ENCODE data around the gene NBPF1.
"Not testable (repeated sequence)": the region's sequence is repeated elsewhere in the genome, so short reads cannot be mapped to it uniquely, and the experiment has no call there.

NBPF1 gene

GRCh38 chr1:16535898-16536297 lies 77.5 kb downstream of the NBPF1 start:
- not testable (repeated sequence) for H3K27me3 ChIP-seq (ENCODE audit: control insufficient read depth, insufficient read depth, low read length); H3K4me3 ChIP-seq (ENCODE audit: low read length); H3K9me3 ChIP-seq (ENCODE audit: control insufficient read depth, low read length); H3K9ac ChIP-seq (ENCODE audit: low read length); H3K36me3 ChIP-seq (ENCODE audit: control insufficient read depth, insufficient read depth, low read length); H3K4me1 ChIP-seq (ENCODE audit: control insufficient read depth, insufficient read depth, low read length)

- H3K27me3 ChIP-seq (ENCODE audit: control insufficient read depth, insufficient read depth, low read length); H3K9ac ChIP-seq (ENCODE audit: low read length); H3K4me3 ChIP-seq (ENCODE audit: low read length); H3K36me3 ChIP-seq (ENCODE audit: control insufficient read depth, insufficient read depth, low read length); H3K4me1 ChIP-seq (ENCODE audit: control insufficient read depth, insufficient read depth, low read length); H3K9me3 ChIP-seq (ENCODE audit: control insufficient read depth, low read length): not testable (repeated sequence)
Measured at GRCh38 chr1:16535487-16535886, 77.9 kb downstream of the NBPF1 start.

GRCh38 chr1:16534829-16535456 lies 78.4 kb downstream of the NBPF1 start:
- H3K4me1 ChIP-seq (ENCODE audit: control insufficient read depth, insufficient read depth, low read length); H3K27me3 ChIP-seq (ENCODE audit: control insufficient read depth, insufficient read depth, low read length); H3K9ac ChIP-seq (ENCODE audit: low read length); H3K36me3 ChIP-seq (ENCODE audit: control insufficient read depth, insufficient read depth, low read length); H3K4me3 ChIP-seq (ENCODE audit: low read length); H3K9me3 ChIP-seq (ENCODE audit: control insufficient read depth, low read length): not testable (repeated sequence)

- H3K4me1 ChIP-seq (ENCODE audit: control insufficient read depth, insufficient read depth, low read length); H3K36me3 ChIP-seq (ENCODE audit: control insufficient read depth, insufficient read depth, low read length); H3K4me3 ChIP-seq (ENCODE audit: low read length); H3K9ac ChIP-seq (ENCODE audit: low read length); H3K9me3 ChIP-seq (ENCODE audit: control insufficient read depth, low read length); H3K27me3 ChIP-seq (ENCODE audit: control insufficient read depth, insufficient read depth, low read length): not testable (repeated sequence)
Measured at GRCh38 chr1:16534239-16534828, 79.0 kb downstream of the NBPF1 start.

DNA sequence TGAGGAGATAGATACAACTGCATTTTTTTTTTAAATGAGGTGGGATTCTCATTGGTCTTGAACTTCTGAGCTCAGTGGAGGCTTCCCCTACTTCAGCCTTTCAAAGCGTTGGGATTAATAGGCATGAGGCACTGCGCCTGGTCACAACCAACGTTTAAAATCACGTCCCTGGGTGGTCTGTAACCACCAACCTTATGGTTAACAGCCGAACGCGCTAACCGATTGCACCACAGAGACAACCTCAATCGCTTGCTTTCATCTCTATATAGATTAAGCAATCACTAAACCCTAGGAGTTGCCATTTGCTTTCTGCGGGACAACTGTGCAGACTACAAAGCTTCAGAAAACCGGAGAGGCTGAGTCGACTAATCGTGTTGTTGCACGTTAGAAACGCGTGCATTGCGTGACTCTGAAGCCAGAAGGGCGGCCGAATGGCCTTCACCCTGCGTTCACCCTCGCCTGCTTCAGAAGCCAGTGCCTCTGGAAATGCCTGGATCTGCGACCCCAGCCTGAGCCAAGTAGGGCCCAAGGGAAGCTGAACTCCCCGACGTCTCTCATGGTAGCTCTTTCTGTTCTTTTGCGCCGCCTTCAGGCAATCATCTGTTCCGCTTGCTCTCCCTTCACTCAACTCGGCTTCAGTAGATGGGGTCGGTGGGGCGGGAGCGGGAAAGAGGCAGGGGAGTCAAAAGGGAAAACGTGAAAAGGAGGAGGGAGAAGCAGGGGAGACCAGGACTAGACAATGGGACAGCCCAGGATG lies 81.0 kb downstream of the NBPF1 start:
- not testable (repeated sequence) for H3K4me3 ChIP-seq (ENCODE audit: low read length); H3K27me3 ChIP-seq (ENCODE audit: control insufficient read depth, insufficient read depth, low read length); H3K36me3 ChIP-seq (ENCODE audit: control insufficient read depth, insufficient read depth, low read length); H3K9ac ChIP-seq (ENCODE audit: low read length); H3K4me1 ChIP-seq (ENCODE audit: control insufficient read depth, insufficient read depth, low read length); H3K9me3 ChIP-seq (ENCODE audit: control insufficient read depth, low read length)

- not testable (repeated sequence) for H3K4me1 ChIP-seq (ENCODE audit: control insufficient read depth, insufficient read depth, low read length); H3K4me3 ChIP-seq (ENCODE audit: low read length); H3K36me3 ChIP-seq (ENCODE audit: control insufficient read depth, insufficient read depth, low read length); H3K9me3 ChIP-seq (ENCODE audit: control insufficient read depth, low read length); H3K9ac ChIP-seq (ENCODE audit: low read length)
- H3K27me3 ChIP-seq (ENCODE audit: control insufficient read depth, insufficient read depth, low read length) = peaks cover 12% of the 10 kb centered on the region
Measured at GRCh38 chr1:16528338-16528737, 85.0 kb downstream of the NBPF1 start.

- H3K27me3 ChIP-seq (ENCODE audit: control insufficient read depth, insufficient read depth, low read length) = peaks cover 20% of the 10 kb centered on the region
- H3K4me1 ChIP-seq (ENCODE audit: control insufficient read depth, insufficient read depth, low read length); H3K4me3 ChIP-seq (ENCODE audit: low read length); H3K9me3 ChIP-seq (ENCODE audit: control insufficient read depth, low read length); H3K9ac ChIP-seq (ENCODE audit: low read length); H3K36me3 ChIP-seq (ENCODE audit: control insufficient read depth, insufficient read depth, low read length): not testable (repeated sequence)
Measured at GRCh38 chr1:16525769-16526168, 87.6 kb downstream of the NBPF1 start.

- not testable (repeated sequence) for H3K4me1 ChIP-seq (ENCODE audit: control insufficient read depth, insufficient read depth, low read length)
Measured at GRCh38 chr1:16521679-16522078, 91.7 kb downstream of the NBPF1 start.

GRCh38 chr1:16521288-16521583 lies 92.1 kb downstream of the NBPF1 start:
- H3K9me3 ChIP-seq (ENCODE audit: control insufficient read depth, low read length) = no peaks in the 10 kb centered on the region
- no peak overlapping the region for H3K4me3 ChIP-seq (ENCODE audit: low read length)

More at GRCh38 chr1:16521679-16522078, 91.7 kb downstream of the NBPF1 start:
- not testable (repeated sequence) for H3K9me3 ChIP-seq (ENCODE audit: control insufficient read depth, low read length); H3K4me3 ChIP-seq (ENCODE audit: low read length); H3K36me3 ChIP-seq (ENCODE audit: control insufficient read depth, insufficient read depth, low read length); H3K9ac ChIP-seq (ENCODE audit: low read length)
- H3K27me3 ChIP-seq (ENCODE audit: control insufficient read depth, insufficient read depth, low read length) = peaks cover 41% of the 10 kb centered on the region

DNA sequence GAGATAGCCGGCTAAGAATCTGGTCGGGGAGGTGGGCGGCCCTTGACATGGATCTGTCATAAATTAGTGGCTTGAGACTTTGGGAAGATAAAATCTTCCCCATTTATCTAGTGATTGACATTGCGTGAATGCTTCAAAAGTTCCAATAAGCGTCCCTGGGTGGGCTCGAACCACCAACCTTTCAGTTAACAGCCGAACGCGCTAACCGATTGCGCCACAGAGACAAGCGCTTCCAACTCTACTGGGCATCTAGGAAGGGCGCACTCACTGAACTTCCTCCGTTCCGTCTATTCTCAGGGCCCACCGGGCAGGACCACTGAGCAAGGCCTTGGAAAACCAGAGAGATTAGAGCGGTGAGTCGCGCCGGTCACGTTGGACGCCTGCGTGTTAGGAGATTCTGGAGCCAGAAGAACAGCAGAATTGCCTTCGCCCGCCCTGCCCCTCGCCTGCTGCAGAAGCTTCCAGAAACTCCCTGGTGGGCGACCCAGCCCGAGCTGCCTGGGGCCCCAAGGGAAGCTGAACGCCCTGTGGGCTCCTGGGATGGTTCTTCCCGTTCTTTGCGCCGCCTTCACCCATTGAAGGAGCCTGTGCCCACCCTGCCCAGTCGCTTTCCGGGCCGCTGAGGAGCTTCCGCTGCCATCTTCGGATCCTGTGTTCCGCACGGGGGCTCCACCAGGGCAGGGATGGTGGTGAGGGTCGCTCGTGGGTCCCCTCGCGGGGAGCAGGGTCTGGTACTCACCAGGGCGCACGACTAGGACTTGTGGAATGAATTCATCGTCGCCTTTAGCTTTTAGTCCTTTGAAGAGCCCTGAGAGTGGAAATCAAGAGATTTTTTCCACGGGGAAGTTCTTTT lies 92.7 kb downstream of the NBPF1 start:
- not testable (repeated sequence) for H3K36me3 ChIP-seq (ENCODE audit: control insufficient read depth, insufficient read depth, low read length); H3K4me3 ChIP-seq (ENCODE audit: low read length); H3K9me3 ChIP-seq (ENCODE audit: control insufficient read depth, low read length); H3K4me1 ChIP-seq (ENCODE audit: control insufficient read depth, insufficient read depth, low read length); H3K9ac ChIP-seq (ENCODE audit: low read length)
- peaks cover 41% of the 10 kb centered on the region for H3K27me3 ChIP-seq (ENCODE audit: control insufficient read depth, insufficient read depth, low read length)

More at GRCh38 chr1:16521288-16521583, 92.1 kb downstream of the NBPF1 start:
- H3K27me3 ChIP-seq (ENCODE audit: control insufficient read depth, insufficient read depth, low read length) = peaks cover 41% of the 10 kb centered on the region
- no peaks in the 10 kb centered on the region for H3K4me1 ChIP-seq (ENCODE audit: control insufficient read depth, insufficient read depth, low read length)
- no peaks in the 10 kb centered on the region for H3K36me3 ChIP-seq (ENCODE audit: control insufficient read depth, insufficient read depth, low read length)
- H3K9ac ChIP-seq (ENCODE audit: low read length) = no peak overlapping the region

- H3K27me3 ChIP-seq (ENCODE audit: control insufficient read depth, insufficient read depth, low read length) = peaks cover 41% of the 10 kb centered on the region
- H3K4me3 ChIP-seq (ENCODE audit: low read length); H3K4me1 ChIP-seq (ENCODE audit: control insufficient read depth, insufficient read depth, low read length); H3K9me3 ChIP-seq (ENCODE audit: control insufficient read depth, low read length); H3K36me3 ChIP-seq (ENCODE audit: control insufficient read depth, insufficient read depth, low read length); H3K9ac ChIP-seq (ENCODE audit: low read length): not testable (repeated sequence)
Measured at GRCh38 chr1:16519255-16519951, 94.0 kb downstream of the NBPF1 start.

DNA sequence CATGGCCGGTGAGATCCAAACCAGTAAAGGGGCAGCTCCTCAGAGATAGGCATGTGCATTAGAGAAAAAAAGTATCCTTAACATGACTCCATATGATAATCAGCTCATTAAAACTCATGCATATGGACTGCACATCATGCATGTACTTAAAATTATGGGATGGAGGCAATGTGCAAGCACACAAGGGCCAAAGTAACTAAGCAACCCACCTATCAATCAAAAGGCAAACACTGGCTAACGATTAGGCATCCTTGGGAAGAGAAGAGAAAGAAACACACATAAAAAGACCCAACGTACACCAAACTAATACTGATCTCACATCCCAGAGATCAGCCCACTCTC lies 94.5 kb downstream of the NBPF1 start:
- not testable (repeated sequence) for H3K36me3 ChIP-seq (ENCODE audit: control insufficient read depth, insufficient read depth, low read length); H3K4me3 ChIP-seq (ENCODE audit: low read length); H3K4me1 ChIP-seq (ENCODE audit: control insufficient read depth, insufficient read depth, low read length); H3K9me3 ChIP-seq (ENCODE audit: control insufficient read depth, low read length); H3K9ac ChIP-seq (ENCODE audit: low read length)
- H3K27me3 ChIP-seq (ENCODE audit: control insufficient read depth, insufficient read depth, low read length) = peaks cover 35% of the 10 kb centered on the region

Data from mucosa of stomach (tissue), 1 donor.